Thyroid gland (tissue), 4 donors: ENCODE data around the gene TRIM45.

Experiments
- POLR2A ChIP-seq, 2 donors: fragments of 450-650 bp; IDR thresholded peaks; one replicate each; pipeline ENCODE4 v1.6.1; 2017; ENCODE audit warnings: antibody characterized with exemption in 2 of 2, mild to moderate bottlenecking in 2 of 2, moderate library complexity in 1 of 2
- TF ChIP-seq, protein P1 (sequence below), 6 experiments: fragments of 200-600 bp in 3 of 6; fragments of 450-650 bp in 3 of 6; sonication (generic) in 3 of 6; IDR thresholded peaks; one replicate each; pipeline ENCODE4 v1.5.1; 2016 to 2019; ENCODE audit warnings: antibody characterized with exemption in 6 of 6, mild to moderate bottlenecking in 2 of 6, inconsistent platforms in 1 of 6, moderate library complexity in 1 of 6

DNA sequence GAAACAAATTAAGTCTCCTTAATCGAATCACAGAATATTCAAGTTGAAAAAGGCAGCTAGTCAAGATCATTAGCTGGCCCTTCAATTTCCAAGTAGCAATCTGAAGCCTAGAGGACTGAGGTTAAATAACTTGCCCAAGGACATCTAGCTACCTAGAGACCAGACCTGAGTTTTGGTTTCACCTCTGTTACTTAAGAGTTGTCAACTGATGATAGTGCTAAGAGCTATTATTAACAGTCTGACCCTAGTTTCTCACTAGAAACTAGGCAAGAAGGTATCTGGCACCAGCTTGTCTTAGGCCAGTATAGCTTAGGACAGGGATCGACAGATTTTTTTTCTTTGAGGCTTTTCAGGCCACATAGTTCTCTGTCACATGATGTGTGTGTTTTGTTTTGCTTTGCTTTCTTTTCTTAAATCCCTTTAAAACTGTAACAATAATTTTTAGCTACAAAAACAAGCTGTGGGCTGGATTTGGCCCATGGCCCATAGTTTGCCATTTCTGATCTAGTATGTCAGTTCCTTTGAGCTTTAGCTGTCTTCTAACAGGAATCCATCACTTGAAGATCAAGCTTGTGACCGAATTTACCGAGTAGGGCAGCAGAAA, 23.2 kb downstream of the TRIM45 start:
- TF ChIP-seq, protein P1, sequence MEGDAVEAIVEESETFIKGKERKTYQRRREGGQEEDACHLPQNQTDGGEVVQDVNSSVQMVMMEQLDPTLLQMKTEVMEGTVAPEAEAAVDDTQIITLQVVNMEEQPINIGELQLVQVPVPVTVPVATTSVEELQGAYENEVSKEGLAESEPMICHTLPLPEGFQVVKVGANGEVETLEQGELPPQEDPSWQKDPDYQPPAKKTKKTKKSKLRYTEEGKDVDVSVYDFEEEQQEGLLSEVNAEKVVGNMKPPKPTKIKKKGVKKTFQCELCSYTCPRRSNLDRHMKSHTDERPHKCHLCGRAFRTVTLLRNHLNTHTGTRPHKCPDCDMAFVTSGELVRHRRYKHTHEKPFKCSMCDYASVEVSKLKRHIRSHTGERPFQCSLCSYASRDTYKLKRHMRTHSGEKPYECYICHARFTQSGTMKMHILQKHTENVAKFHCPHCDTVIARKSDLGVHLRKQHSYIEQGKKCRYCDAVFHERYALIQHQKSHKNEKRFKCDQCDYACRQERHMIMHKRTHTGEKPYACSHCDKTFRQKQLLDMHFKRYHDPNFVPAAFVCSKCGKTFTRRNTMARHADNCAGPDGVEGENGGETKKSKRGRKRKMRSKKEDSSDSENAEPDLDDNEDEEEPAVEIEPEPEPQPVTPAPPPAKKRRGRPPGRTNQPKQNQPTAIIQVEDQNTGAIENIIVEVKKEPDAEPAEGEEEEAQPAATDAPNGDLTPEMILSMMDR (IDR thresholded peaks at IDR 0.05) = no peak
- TF ChIP-seq POLR2A (IDR thresholded peaks at IDR 0.05) = no peak
